K562 (cell line): ENCODE measurements around the gene PDHX. TPM values are rescaled to one million over a fixed set of nuclear protein-coding genes. Genes with fewer than 3 reads are reported as not detected.
A peak's percentile ranks its signal among the peaks of the same experiment; 100 is the strongest.

Experiments used
- CBX1 ChIP-seq: sonication (generic); IDR thresholded peaks from 2 replicates; pipeline ENCODE4 v1.6.1; 2016; ENCODE audit warnings: antibody characterized with exemption, low read depth, mild to moderate bottlenecking
- CREBBP ChIP-seq: IDR thresholded peaks from one replicate; pipeline ENCODE4 v1.6.1; 2012; ENCODE audit warnings: low read depth, mild to moderate bottlenecking, control low read depth, inconsistent platforms, low read length
- CTCF ChIP-seq, 3 experiments: IDR thresholded peaks in 2 of 3; conservative IDR thresholded peaks in 1 of 3; 2 replicates each; pipeline ENCODE4 v1.5.1; 2011 to 2012; ENCODE audit warnings: low read length in 3 of 3, mild to moderate bottlenecking in 3 of 3, control low read depth in 2 of 3, improper control_type of control experiment in 1 of 3, inconsistent platforms in 1 of 3, low read depth in 1 of 3, mixed read lengths in 1 of 3, moderate library complexity in 1 of 3; ENCODE audit not compliant: insufficient read depth in 2 of 3
- ETS2 ChIP-seq: IDR thresholded peaks from 2 replicates; pipeline ENCODE4 v1.6.1; 2016; ENCODE audit warnings: borderline replicate concordance, missing genetic modification characterization, mild to moderate bottlenecking, moderate library complexity, missing compliant biosample characterization; ENCODE audit not compliant: poor library complexity, severe bottlenecking
- ETV5 ChIP-seq: sonication (generic); formaldehyde crosslinking; IDR thresholded peaks from 2 replicates; pipeline ENCODE4 v1.4.0; 2020; ENCODE audit warnings: low read depth, mild to moderate bottlenecking, missing genetic modification reagents
- FOXK2 ChIP-seq, 2 experiments: fragments of 450-650 bp; IDR thresholded peaks in 1 of 2; conservative IDR thresholded peaks in 1 of 2; 2 replicates each; pipeline ENCODE4 v1.6.1; 2016; ENCODE audit warnings: low read depth in 2 of 2, mild to moderate bottlenecking in 1 of 2
- HDAC2 ChIP-seq: fragments of 450-650 bp; IDR thresholded peaks from 2 replicates; pipeline ENCODE4 v1.6.1; 2016; ENCODE audit warnings: mild to moderate bottlenecking
- JUNB ChIP-seq: fragments of 450-650 bp; formaldehyde crosslinking; conservative IDR thresholded peaks from 2 replicates; pipeline ENCODE4 v1.4.0; 2020; ENCODE audit warnings: mild to moderate bottlenecking
- JUND ChIP-seq, 2 experiments: IDR thresholded peaks; 2 replicates in 1 of 2; 3 replicates in 1 of 2; pipeline ENCODE4 v1.6.1; 2011; ENCODE audit warnings: borderline replicate concordance in 2 of 2, low read depth in 2 of 2, low read length in 2 of 2, improper control_type of control experiment in 1 of 2, missing biosample characterization in 1 of 2, missing genetic modification characterization in 1 of 2, missing genetic modification reagents in 1 of 2
- KAT7 ChIP-seq: sonication (generic); formaldehyde crosslinking; IDR thresholded peaks from 2 replicates; pipeline ENCODE4 v1.8.0; 2022; ENCODE audit warnings: missing genetic modification reagents, mild to moderate bottlenecking, borderline replicate concordance
- NFRKB ChIP-seq: fragments of 450-650 bp; IDR thresholded peaks from 2 replicates; pipeline ENCODE4 v1.6.1; 2016; ENCODE audit warnings: low read depth
- NR1H2 ChIP-seq: sonication (generic); formaldehyde crosslinking; IDR thresholded peaks from 2 replicates; pipeline ENCODE4 v1.4.0; 2020; ENCODE audit warnings: mild to moderate bottlenecking, missing genetic modification reagents
- RBM15 ChIP-seq: fragments of 200-400 bp; formaldehyde crosslinking; IDR thresholded peaks from 2 replicates; pipeline ENCODE4 v1.6.1; 2018; ENCODE audit warnings: mild to moderate bottlenecking, low read length, moderate library complexity; ENCODE audit not compliant: insufficient read depth
- SOX6 ChIP-seq: fragments of 450-650 bp; IDR thresholded peaks from 2 replicates; pipeline ENCODE4 v1.6.1; 2014; ENCODE audit warnings: mild to moderate bottlenecking
- TBL1XR1 ChIP-seq, 2 experiments: IDR thresholded peaks; 2 replicates each; pipeline ENCODE4 v1.6.1; 2012; ENCODE audit warnings: improper control_type of control experiment in 2 of 2, low read length in 2 of 2, mild to moderate bottlenecking in 1 of 2
- XRCC4 ChIP-seq: IDR thresholded peaks from one replicate; pipeline ENCODE4 v1.6.1; 2011; ENCODE audit not compliant: insufficient read depth, insufficient read length; ENCODE audit errors: extremely low read depth
- ZNF121 ChIP-seq: sonication (generic); formaldehyde crosslinking; conservative IDR thresholded peaks from 2 replicates; pipeline ENCODE4 v1.8.0; 2022; ENCODE audit warnings: missing genetic modification reagents
- ZNF407 ChIP-seq: fragments of 450-650 bp; IDR thresholded peaks from 2 replicates; pipeline ENCODE4 v1.6.1; 2016; ENCODE audit warnings: low read depth
- ZNF717 ChIP-seq: fragments of 250-450 bp; sonication (Bioruptor Pico); IDR thresholded peaks from 2 replicates; pipeline ENCODE4 v1.5.0; 2021
- polyA plus RNA-seq, 8 experiments: library from polyadenylated mRNA; depleted of rRNA in 4 of 8; stranded (reverse) in 5 of 8; unstranded in 3 of 8; fragments of >200 nt; fragmentation: Nextera tagmentation in 2 of 8; fragmentation: Illumina TruSeq in 1 of 8; extraction: Ambion mirVana in 2 of 8; extraction: Trizol in 1 of 8; gene quantifications; 2 replicates each; pipeline versions ENCODE4 v1.2.1 to v1.2.3, GENCODE V29; 2011 to 2014; ENCODE audit warnings: inconsistent platforms in 1 of 8, missing spikeins in 1 of 8
- total RNA-seq, 7 experiments: library from RNA; depleted of rRNA in 6 of 7; stranded (reverse); fragments of >200 nt in 6 of 7; fragmentation: Illumina TruSeq in 2 of 7; extraction: Trizol in 2 of 7; gene quantifications; 2 replicates each; pipeline versions ENCODE4 v1.2.1 to v1.2.3, GENCODE V29; 2011 to 2021; ENCODE audit warnings: low replicate concordance in 1 of 7

PDHX gene
- total and polyA plus RNA-seq, 9 of the 15 experiments (the other 6 are each of a cell fraction or from before 2014, with no cell fraction given), result 20.8 to 43.5 (median 31.2) TPM

GRCh38 chr11:35029979-35030682 lies 113.7 kb downstream of the PDHX start (continued):
- TF ChIP-seq NR1H2 (CRISPR knock-in tag), result no peak
- TF ChIP-seq ZNF407, result no peak
- no peak for TF ChIP-seq ZNF717 (CRISPR knock-in tag)
- TF ChIP-seq CBX1, result no peak
- 0 out of 4 replicates have a peak, but pooled peaks of 1 of the 2 experiments have one; percentile 31 for TF ChIP-seq FOXK2 (conservative IDR thresholded peaks at IDR 0.05 in 1 of 2, IDR thresholded peaks at IDR 0.05 in 1 of 2; ENCODE audit: low read depth in 2 of 2)
- peak; percentile 91 for TF ChIP-seq JUND (IDR thresholded peaks at IDR 0.05; ENCODE audit: borderline replicate concordance, low read depth, low read length)
- peak; percentile 87; the same call in 1 of the 3 replicates for TF ChIP-seq JUND (tag; IDR thresholded peaks at IDR 0.05; ENCODE audit: borderline replicate concordance, low read depth, low read length)
- TF ChIP-seq TBL1XR1 (IDR thresholded peaks at IDR 0.05; ENCODE audit: low read length in 2 of 2), result no peak
- TF ChIP-seq SOX6, result no peak
- TF ChIP-seq HDAC2, result no peak
- TF ChIP-seq KAT7 (CRISPR knock-in tag), result no peak
- no peak for TF ChIP-seq CREBBP
- TF ChIP-seq XRCC4, result no peak
- TF ChIP-seq ZNF121 (CRISPR knock-in tag), result no peak
- TF ChIP-seq JUNB (CRISPR knock-in tag), result no peak
- TF ChIP-seq ETS2 (tag), result no peak
- peak; percentile 62 for TF ChIP-seq NFRKB
- no peak for TF ChIP-seq ETV5 (CRISPR knock-in tag)
- no peak for TF ChIP-seq CTCF (IDR thresholded peaks at IDR 0.05 in 2 of 3, conservative IDR thresholded peaks at IDR 0.05 in 1 of 3; ENCODE audit: insufficient read depth in 2 of 3, low read depth in 1 of 3, low read length in 3 of 3)
- no peak for TF ChIP-seq RBM15
